Measurements from ENCODE around the gene NRXN2.
"Not testable (repeated sequence)": the region's sequence is repeated elsewhere in the genome, so short reads cannot be mapped to it uniquely, and the experiment has no call there.

Gene NRXN2

DNA sequence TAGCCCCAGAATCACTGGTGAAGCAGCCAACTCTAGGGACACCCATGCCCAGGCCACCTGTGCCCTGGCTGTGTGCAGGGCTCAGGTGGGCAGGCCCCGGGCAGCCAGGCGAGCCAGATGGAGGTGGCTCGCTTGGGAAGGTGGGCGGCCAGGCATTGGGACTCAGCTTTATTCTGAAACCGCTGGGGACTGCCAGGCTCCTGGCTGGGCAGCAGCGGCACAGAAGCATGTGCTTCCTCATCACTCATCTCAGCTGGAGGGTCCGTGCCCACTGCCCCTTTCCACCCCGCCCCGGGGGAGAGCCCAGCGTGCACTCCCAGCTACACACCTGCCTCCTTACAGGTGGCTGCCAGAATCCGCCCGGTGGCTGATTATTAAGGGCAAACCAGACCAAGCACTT, 159.0 kb downstream of the NRXN2 start:
- no peak for DNase-seq (ENCODE audit: low read depth)

GRCh38 chr11:64562723-64563351, 160.2 kb downstream of the NRXN2 start:
- no peak for DNase-seq (ENCODE audit: low read depth)

GRCh38 chr11:64561984-64562722, 160.8 kb downstream of the NRXN2 start:
- no peak for DNase-seq (ENCODE audit: low read depth)

DNA sequence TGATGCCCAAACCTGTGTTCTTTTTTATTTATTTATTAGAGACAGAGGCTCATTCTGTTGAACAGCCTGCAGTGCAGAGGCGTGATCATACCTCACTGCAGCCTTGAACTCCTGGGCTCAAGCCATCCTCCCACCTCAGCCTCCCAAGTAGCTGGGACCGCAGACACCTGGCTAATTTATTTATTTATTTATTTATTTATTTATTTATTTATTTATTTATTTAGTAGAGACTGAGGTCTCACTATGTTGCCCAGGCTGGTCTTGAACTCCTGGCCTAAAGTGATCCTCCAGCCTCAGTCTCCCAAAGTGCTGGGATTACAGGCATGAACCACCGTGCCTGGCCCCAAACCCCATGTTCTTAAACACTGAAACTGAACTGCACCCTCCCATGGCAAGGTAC, 161.6 kb downstream of the NRXN2 start:
- not testable (repeated sequence) for DNase-seq (ENCODE audit: low read depth)

- no peak for DNase-seq (ENCODE audit: low read depth)
Measured at GRCh38 chr11:64560941-64561340, 162.1 kb downstream of the NRXN2 start.

- no peak for DNase-seq (ENCODE audit: low read depth)
Measured at GRCh38 chr11:64560139-64560771, 162.7 kb downstream of the NRXN2 start.

DNA sequence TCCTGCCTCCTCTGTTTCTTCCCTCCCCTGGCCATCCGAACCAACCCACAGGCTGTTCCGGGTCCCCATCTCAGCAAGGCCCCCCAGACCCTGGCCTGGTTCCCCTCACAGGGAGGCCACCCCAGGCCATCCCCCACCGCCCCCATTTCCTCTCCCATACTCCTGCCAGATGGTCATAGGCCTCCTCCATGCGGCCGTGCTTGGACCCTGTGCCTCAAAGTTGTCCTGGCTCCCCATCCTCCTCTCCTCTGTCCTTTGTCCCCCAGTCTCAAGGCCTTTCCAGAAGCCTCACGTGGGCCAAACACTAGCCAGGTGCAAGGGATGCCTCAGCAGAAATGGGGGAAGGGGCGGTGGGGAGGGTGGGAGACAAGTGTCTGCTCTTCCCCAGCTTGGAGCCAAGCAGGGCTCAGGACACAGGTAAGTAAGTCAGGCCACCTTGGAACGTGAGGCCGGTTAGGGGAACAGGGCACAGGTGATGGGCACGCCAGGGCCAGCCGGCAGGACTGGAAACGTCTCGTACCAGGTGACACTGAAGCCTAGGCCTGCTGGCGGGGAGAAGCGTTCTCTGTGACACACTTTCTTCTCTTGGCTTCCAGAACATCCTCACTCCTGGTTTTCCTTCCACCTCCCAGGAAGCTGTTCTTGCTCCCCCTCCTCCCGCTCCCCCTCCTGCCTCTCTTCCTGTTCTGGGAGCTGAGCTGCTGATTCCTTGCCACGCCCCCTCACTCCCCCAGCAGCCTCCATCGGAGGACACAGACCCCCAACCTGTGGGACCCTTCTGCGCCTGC, 163.5 kb downstream of the NRXN2 start:
- DNase-seq (ENCODE audit: low read depth) = no peak

DNA sequence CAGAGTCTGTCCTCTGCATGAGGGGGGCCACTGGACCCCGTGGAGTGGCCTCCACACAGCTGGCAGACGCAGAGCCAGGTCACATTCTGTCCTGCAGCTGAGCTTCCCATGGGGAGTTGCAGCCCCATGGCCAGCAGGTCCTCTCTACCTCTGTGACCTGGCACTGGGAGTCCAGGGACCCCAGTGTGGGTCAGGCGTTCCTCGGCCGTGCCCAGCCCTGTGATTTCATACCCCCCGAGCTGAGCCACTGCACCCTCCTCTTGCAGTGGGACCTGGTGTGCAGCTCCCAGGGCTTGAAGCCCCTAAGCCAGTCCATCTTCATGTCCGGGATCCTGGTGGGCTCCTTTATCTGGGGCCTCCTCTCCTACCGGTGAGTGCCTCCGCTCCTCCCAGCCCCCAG, 164.1 kb downstream of the NRXN2 start:
- DNase-seq (ENCODE audit: low read depth) = no peak

- DNase-seq (ENCODE audit: low read depth) = no peak
Measured at GRCh38 chr11:64558065-64558745, 164.8 kb downstream of the NRXN2 start.

- DNase-seq (ENCODE audit: low read depth) = no peak
Measured at GRCh38 chr11:64556721-64557250, 166.2 kb downstream of the NRXN2 start.
